HepG2 (cell line): ENCODE data around the gene CLEC18C. TPM values are rescaled to one million over a fixed set of nuclear protein-coding genes. Genes with fewer than 3 reads are reported as not detected.

ENCODE experiments used
- CERS6 ChIP-seq: sonication (generic); formaldehyde crosslinking; IDR thresholded peaks from 2 replicates; pipeline ENCODE4 v1.5.0; 2020; ENCODE audit warnings: missing genetic modification reagents
- FOXO4 ChIP-seq: sonication (generic); formaldehyde crosslinking; conservative IDR thresholded peaks from 2 replicates; pipeline ENCODE4 v1.8.1; 2023; ENCODE audit warnings: missing genetic modification reagents
- GABPB1 ChIP-seq: IDR thresholded peaks from 2 replicates; pipeline ENCODE4 v1.6.1; 2016; ENCODE audit warnings: mild to moderate bottlenecking, missing genetic modification reagents, moderate library complexity, missing compliant biosample characterization
- HMG20A ChIP-seq: IDR thresholded peaks from 2 replicates; pipeline ENCODE4 v1.6.1; 2016; ENCODE audit warnings: borderline replicate concordance
- HNF1A ChIP-seq, 2 experiments: sonication (generic) in 1 of 2; formaldehyde crosslinking in 1 of 2; IDR thresholded peaks; 2 replicates each; pipeline versions ENCODE4 v1.4.0 to v1.6.1; 2016 to 2020; ENCODE audit warnings: borderline replicate concordance in 1 of 2, low read depth in 1 of 2, mild to moderate bottlenecking in 1 of 2, missing genetic modification reagents in 1 of 2
- HNF4G ChIP-seq, 2 experiments: sonication (generic) in 1 of 2; formaldehyde crosslinking in 1 of 2; IDR thresholded peaks; 2 replicates each; pipeline versions ENCODE4 v1.4.0 to v1.6.1; 2011 to 2020; ENCODE audit warnings: borderline replicate concordance in 2 of 2, low read depth in 2 of 2, mild to moderate bottlenecking in 2 of 2, low read length in 1 of 2, missing genetic modification reagents in 1 of 2, moderate library complexity in 1 of 2
- HNRNPUL1 ChIP-seq: fragments of 200-400 bp; formaldehyde crosslinking; IDR thresholded peaks from 2 replicates; pipeline ENCODE4 v1.6.1; 2017; ENCODE audit warnings: low read depth, mild to moderate bottlenecking, low read length, moderate library complexity
- ZHX2 ChIP-seq, 2 experiments: sonication (generic) in 1 of 2; formaldehyde crosslinking in 1 of 2; IDR thresholded peaks; 2 replicates each; pipeline versions ENCODE4 v1.6.1 to v1.9.0; 2014 to 2022; ENCODE audit warnings: antibody characterized with exemption in 1 of 2, borderline replicate concordance in 1 of 2, inconsistent platforms in 1 of 2, low read depth in 1 of 2, missing genetic modification reagents in 1 of 2
- ZNF143 ChIP-seq: sonication (generic); formaldehyde crosslinking; IDR thresholded peaks from 2 replicates; pipeline ENCODE4 v1.4.0; 2020; ENCODE audit warnings: missing genetic modification reagents
- ZNF3 ChIP-seq: IDR thresholded peaks from 2 replicates; pipeline ENCODE4 v1.7.0; 2017; ENCODE audit warnings: inconsistent platforms
- ZNF329 ChIP-seq: sonication (generic); formaldehyde crosslinking; IDR thresholded peaks from 2 replicates; pipeline ENCODE4 v1.9.0; 2021; ENCODE audit warnings: low read depth, mild to moderate bottlenecking, missing genetic modification reagents
- ZNF350 ChIP-seq: sonication (generic); formaldehyde crosslinking; IDR thresholded peaks from 2 replicates; pipeline ENCODE4 v1.4.0; 2020; ENCODE audit warnings: mild to moderate bottlenecking, low read depth, missing genetic modification reagents, borderline replicate concordance
- ZSCAN31 ChIP-seq: sonication (generic); formaldehyde crosslinking; IDR thresholded peaks from 2 replicates; pipeline ENCODE4 v1.5.0; 2020; ENCODE audit warnings: low read depth, mild to moderate bottlenecking, missing genetic modification reagents
- polyA plus RNA-seq, 8 experiments: library from polyadenylated mRNA; depleted of rRNA in 3 of 8; stranded (reverse) in 7 of 8; unstranded in 1 of 8; fragments of >200 nt; fragmentation: Illumina TruSeq in 4 of 8; extraction: Trizol in 4 of 8; gene quantifications; 2 replicates each; pipeline versions ENCODE4 v1.2.1 to v1.2.3, GENCODE V29; 2011 to 2016; ENCODE audit warnings: low read depth in 4 of 8, missing spikeins in 1 of 8, mixed read lengths in 1 of 8; ENCODE audit not compliant: insufficient read depth in 1 of 8
- total RNA-seq, 5 experiments: library from RNA; depleted of rRNA; stranded (reverse); fragments of >200 nt; fragmentation: Illumina TruSeq; extraction: Trizol; gene quantifications; 2 replicates each; pipeline ENCODE4 v1.2.3, GENCODE V29; 2016; ENCODE audit warnings: low read depth in 1 of 5

The CLEC18C gene
- total and polyA plus RNA-seq, 2 of the 13 experiments (the other 11 are each of a cell fraction or from before 2014, with no cell fraction given) = 0.15 to 0.29 TPM

GRCh38 chr16:70157477-70158260 lies 15.9 kb upstream of the CLEC18C start (continued):
- TF ChIP-seq FOXO4 (CRISPR knock-in tag) (no peak), ZSCAN31 (CRISPR knock-in tag) (peak; percentile 70), CERS6 (no peak), GABPB1 (CRISPR knock-in tag) (peak; percentile 32; the same call in 1 of the 2 replicates), HNRNPUL1 (no peak), HMG20A (CRISPR knock-in tag) (peak; percentile 82; the same call in 1 of the 2 replicates), ZNF143 (no peak; the same call in 1 of the 2 replicates), HNF1A (IDR thresholded peaks at IDR 0.05; ENCODE audit: low read depth) (peak; percentile 48; the same call in 1 of the 2 replicates), HNF1A (CRISPR knock-in tag; IDR thresholded peaks at IDR 0.05; ENCODE audit: borderline replicate concordance) (peak; percentile 84), ZHX2 (IDR thresholded peaks at IDR 0.05; ENCODE audit: low read depth) (peak; percentile 24; the same call in 1 of the 2 replicates), ZHX2 (CRISPR knock-in tag; IDR thresholded peaks at IDR 0.05; ENCODE audit: borderline replicate concordance) (no peak), HNF4G (IDR thresholded peaks at IDR 0.05; ENCODE audit: borderline replicate concordance, low read depth, low read length) (peak; percentile 91), HNF4G (CRISPR knock-in tag; IDR thresholded peaks at IDR 0.05; ENCODE audit: borderline replicate concordance, low read depth) (peak; percentile 98), ZNF350 (CRISPR knock-in tag) (peak; percentile 87), ZNF3 (CRISPR knock-in tag) (0 out of 2 replicates have a peak, but pooled peaks have one; percentile 64), ZNF329 (CRISPR knock-in tag) (no peak)
